ENCODE data around the gene GPR89B. TPM values are rescaled to one million over a fixed set of nuclear protein-coding genes. Genes with fewer than 3 reads are reported as not detected.
"Not testable (repeated sequence)": the region's sequence is repeated elsewhere in the genome, so short reads cannot be mapped to it uniquely, and the experiment has no call there.

GPR89B gene
- total RNA-seq, 4 donors from 2014 or later, result 7.5 to 23.2 (median 16.1) TPM

DNA sequence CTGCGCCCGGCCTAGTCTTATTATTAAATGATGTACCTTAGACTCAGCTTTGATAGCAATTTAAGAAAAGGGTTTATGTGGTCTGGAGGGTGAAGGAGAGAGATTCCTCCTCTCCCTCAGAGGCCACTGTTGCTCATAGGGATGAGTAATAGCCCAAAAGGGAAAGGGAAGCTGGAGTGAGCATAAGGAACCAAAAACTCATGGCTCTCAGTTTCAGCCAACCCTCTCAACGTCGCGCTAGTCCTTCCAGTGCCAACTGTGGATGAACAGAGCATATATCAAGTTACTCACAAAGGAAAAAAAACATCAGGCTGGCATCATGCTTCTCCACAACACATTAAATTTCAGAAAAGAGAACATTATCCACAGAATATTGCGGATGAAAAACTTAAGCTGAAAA is 8.3 kb upstream of the GPR89B start:
- Histone ChIP-seq H3K27me3 (no peaks in the 10 kb centered on the region), H3K36me3 (no peaks in the 10 kb centered on the region), H3K4me1 (no peaks in the 10 kb centered on the region), H3K9me3 (no peaks in the 10 kb centered on the region), H3K4me3 (no peak overlapping the region), H3K27ac (no peak overlapping the region)
- 86 to 95% methylated on average over 6 of the region's 6 CpGs for WGBS, 2 donors
- DNase-seq (ENCODE audit: low spot score in 2 of 2), result no peak
- TF ChIP-seq, protein P1, sequence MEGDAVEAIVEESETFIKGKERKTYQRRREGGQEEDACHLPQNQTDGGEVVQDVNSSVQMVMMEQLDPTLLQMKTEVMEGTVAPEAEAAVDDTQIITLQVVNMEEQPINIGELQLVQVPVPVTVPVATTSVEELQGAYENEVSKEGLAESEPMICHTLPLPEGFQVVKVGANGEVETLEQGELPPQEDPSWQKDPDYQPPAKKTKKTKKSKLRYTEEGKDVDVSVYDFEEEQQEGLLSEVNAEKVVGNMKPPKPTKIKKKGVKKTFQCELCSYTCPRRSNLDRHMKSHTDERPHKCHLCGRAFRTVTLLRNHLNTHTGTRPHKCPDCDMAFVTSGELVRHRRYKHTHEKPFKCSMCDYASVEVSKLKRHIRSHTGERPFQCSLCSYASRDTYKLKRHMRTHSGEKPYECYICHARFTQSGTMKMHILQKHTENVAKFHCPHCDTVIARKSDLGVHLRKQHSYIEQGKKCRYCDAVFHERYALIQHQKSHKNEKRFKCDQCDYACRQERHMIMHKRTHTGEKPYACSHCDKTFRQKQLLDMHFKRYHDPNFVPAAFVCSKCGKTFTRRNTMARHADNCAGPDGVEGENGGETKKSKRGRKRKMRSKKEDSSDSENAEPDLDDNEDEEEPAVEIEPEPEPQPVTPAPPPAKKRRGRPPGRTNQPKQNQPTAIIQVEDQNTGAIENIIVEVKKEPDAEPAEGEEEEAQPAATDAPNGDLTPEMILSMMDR (IDR thresholded peaks at IDR 0.05), result no peak
- no peak for TF ChIP-seq EP300 (IDR thresholded peaks at IDR 0.05)
- no peak for TF ChIP-seq POLR2A (IDR thresholded peaks at IDR 0.05)

DNA sequence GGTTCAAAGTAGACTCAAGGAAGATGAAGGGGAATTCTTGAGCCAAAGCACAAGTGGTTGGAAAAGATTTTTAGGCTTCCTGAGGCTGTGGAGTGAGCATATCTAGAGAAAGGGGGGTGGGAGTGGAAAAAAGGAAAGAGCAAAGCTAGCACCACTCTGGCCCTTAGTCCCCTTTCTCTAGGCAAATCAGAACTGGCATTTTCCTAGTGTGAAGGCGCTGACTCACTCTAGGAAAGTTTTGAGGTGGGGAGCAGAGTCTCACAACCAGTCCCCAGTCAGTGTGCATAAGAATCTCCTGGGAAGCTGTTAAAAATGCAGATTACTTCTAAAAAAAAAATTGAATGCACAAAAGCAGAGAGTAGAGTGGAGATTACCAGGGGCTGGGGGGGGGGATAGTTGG is 3.4 kb upstream of the GPR89B start:
- H3K4me1 ChIP-seq, result peaks cover 0 to 6% (median 3%) of the 10 kb centered on the region in 4 donors

DNA sequence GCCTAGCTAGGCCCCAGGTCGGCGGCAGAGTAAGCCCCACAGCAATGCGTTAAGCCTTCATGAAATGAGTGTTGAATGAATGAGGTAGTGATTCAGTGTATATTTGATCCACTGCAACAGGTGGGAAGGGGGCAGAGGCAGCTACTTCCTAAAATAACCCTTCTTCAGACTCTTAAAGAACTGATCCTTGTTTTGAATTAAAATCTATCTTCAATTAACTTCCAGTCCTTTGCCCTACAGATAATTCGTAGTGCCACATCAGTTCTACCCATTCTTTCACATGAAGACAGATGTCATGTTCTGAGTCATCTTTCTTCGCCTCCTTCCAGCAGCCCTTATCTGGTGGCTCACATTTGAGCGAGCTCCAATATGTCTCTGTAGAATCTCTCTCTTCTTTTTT is 1.0 kb upstream of the GPR89B start:
- not testable (repeated sequence) for H3K27ac ChIP-seq; H3K9me3 ChIP-seq; H3K27me3 ChIP-seq; H3K36me3 ChIP-seq; H3K4me1 ChIP-seq; H3K4me3 ChIP-seq; DNase-seq (ENCODE audit: low spot score in 2 of 2)
- 72 to 93% methylated on average over 3 of the region's 6 CpGs for WGBS, 2 donors

More for the DNA sequence above, 3.4 kb upstream of the GPR89B start:
- WGBS, 2 donors, result 61 to 86% methylated on average over 1 of the region's 1 CpG
- Histone ChIP-seq H3K27ac (no peak overlapping the region), H3K36me3 (no peaks in the 10 kb centered on the region), H3K27me3 (no peaks in the 10 kb centered on the region), H3K4me3 (no peak overlapping the region), H3K9me3 (no peaks in the 10 kb centered on the region)
- TF ChIP-seq POLR2A (IDR thresholded peaks at IDR 0.05) (no peak), EP300 (IDR thresholded peaks at IDR 0.05) (no peak)
- TF ChIP-seq, protein P1 (IDR thresholded peaks at IDR 0.05), result no peak
- DNase-seq (ENCODE audit: low spot score in 2 of 2), result no peak

DNA sequence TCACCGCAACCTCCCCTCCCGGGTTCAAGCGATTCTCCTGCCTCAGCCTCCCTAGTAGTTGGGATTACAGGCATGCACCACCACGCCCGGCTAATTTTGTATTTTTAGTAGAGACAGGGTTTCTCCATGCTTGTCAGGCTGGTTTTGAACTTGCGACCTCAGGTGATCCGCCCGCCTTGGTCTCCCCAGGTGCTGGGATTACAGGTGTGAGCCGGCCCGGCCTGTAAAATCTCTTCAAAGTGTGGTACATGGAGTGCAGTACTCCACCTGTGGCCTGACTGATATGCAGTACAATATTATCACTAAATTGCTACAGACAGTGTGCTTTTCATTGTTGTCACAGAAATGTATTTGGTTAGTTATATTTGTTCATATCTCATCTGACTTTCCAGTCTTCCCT is 531 bp upstream of the GPR89B start:
- DNase-seq (ENCODE audit: low spot score in 2 of 2), result not testable (repeated sequence)

DNA sequence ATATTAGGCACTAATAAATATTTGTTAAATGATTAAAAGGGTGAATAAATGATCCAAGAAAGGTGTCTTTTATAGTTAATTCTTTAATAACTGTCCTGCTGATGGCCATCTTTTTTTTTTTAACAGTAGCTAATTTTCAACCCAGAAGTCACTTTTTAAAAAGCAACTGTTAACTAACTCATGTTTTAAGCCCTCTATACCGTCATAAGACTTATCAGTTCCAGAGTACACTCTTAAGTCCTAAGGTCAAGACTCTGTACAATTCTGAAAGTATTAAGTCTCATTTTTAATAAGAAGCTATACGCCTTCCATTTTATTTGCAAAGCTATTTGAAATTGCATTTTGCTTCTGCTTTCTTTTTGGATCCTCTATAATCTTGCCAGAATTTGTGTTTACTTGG is 2.9 kb downstream of the GPR89B start:
- not testable (repeated sequence) for H3K27ac ChIP-seq, H3K36me3 ChIP-seq
- WGBS, 2 donors, result 93 to 97% methylated on average over 2 of the region's 2 CpGs

More for the DNA sequence above, 531 bp upstream of the GPR89B start:
- H3K4me1 ChIP-seq, H3K9me3 ChIP-seq, H3K27ac ChIP-seq, H3K27me3 ChIP-seq, H3K36me3 ChIP-seq, H3K4me3 ChIP-seq: not testable (repeated sequence)
- WGBS, 2 donors, result 90% methylated on average over 2 of the region's 10 CpGs; no CpG with 5 or more reads in 1 of the 2 donors

DNA sequence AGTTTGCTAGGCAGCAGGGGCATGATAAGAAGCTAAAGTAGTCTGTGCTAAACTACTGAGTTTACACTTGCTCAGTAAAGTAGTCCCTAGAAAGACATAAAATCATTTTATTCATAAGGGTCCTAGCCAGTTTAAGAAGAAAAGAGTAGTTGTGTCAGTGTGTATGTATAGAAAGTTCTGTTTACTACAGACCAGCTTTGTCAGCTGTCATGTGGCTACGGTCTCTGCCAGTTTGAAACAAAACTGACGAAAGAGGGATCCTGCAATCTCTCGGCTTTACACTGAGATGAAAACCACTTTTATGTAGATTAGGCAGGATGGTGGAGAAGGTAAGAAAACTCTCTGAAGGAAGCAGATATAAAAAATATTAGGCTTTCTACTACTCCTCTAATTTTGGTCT is 7.1 kb downstream of the GPR89B start:
- DNase-seq (ENCODE audit: low spot score in 2 of 2); H3K27me3 ChIP-seq; H3K27ac ChIP-seq; H3K4me1 ChIP-seq; H3K9me3 ChIP-seq; H3K4me3 ChIP-seq: not testable (repeated sequence)
- WGBS, 2 donors, result 53 to 61% methylated on average over 3 of the region's 3 CpGs
- H3K36me3 ChIP-seq, result peaks cover 0 to 13% (median 0%) of the 10 kb centered on the region in 3 donors

More for the DNA sequence above, 2.9 kb downstream of the GPR89B start:
- DNase-seq (ENCODE audit: low spot score in 2 of 2); H3K4me1 ChIP-seq; H3K4me3 ChIP-seq; H3K27me3 ChIP-seq; H3K9me3 ChIP-seq: not testable (repeated sequence)

DNA sequence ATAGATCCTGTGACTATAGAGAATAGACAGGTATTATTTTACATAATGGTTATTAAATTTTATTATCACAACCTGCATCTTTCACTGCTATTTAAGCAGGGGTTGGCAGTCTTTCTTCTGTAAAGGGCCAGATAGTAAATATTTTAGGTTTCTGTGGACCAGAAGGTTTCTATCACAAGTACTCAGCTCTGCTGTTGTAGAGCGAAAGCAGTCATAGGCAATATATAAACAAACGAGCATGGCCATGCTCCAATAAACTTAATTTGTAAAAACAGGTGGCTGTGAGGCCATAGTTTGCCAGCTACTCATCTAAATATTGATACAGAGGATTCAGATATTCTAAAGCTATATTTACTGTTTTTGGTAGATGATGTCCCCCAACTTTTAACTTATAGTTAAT is 12.2 kb downstream of the GPR89B start:
- DNase-seq (ENCODE audit: low spot score in 2 of 2); H3K9me3 ChIP-seq; H3K4me3 ChIP-seq; H3K4me1 ChIP-seq; H3K27me3 ChIP-seq; H3K27ac ChIP-seq: not testable (repeated sequence)
- WGBS, 2 donors, result 89 to 100% methylated on average over 2 of the region's 2 CpGs
- H3K36me3 ChIP-seq, result peaks cover 0 to 13% (median 0%) of the 10 kb centered on the region in 3 donors

DNA sequence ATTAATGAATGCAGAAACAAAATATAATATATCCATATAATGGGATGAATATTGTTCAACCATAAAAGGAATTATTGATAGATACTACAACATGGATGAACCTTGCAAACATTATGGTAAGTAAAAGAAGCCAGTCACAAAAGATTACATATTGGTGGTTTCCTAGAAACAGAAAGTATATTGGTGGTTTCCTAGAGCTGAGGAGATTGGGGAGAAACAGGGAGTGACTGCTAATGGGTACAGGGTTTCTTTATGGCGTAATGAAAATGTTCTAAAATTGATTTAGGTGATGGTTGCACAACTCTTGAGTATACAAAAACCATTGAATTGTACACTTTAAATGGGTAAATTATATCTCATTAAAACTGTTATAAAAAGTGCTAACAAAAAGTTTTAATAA is 14.3 kb downstream of the GPR89B start:
- H3K9me3 ChIP-seq; H3K27me3 ChIP-seq; H3K27ac ChIP-seq; H3K4me1 ChIP-seq; H3K36me3 ChIP-seq; H3K4me3 ChIP-seq; DNase-seq (ENCODE audit: low spot score in 2 of 2): not testable (repeated sequence)
- WGBS, 2 donors, result no CpG with 5 or more reads among the region's 1 CpG

DNA sequence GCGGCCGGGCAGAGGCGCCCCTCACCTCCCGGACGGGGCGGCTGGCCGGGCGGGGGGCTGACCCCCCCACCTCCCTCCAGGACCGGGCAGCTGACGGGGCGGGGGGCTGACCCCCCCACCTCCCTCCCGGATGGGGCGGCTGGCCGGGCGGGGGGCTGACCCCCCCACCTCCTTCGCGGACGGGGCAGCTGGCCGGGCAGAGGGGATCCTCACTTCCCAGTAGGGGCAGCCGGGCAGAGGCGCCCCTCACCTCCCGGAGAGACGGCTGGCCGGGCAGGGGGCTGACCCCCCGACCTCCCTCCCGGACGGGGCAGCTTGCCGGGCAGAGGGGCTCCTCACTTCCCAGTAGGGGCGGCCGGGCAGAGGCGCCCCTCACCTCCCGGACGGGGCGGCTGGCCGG is 21.3 kb downstream of the GPR89B start:
- H3K9me3 ChIP-seq; H3K27ac ChIP-seq; H3K4me1 ChIP-seq; H3K4me3 ChIP-seq; H3K36me3 ChIP-seq; DNase-seq (ENCODE audit: low spot score in 2 of 2); H3K27me3 ChIP-seq: not testable (repeated sequence)
- no CpG with 5 or more reads among the region's 35 CpGs for WGBS, 2 donors

DNA sequence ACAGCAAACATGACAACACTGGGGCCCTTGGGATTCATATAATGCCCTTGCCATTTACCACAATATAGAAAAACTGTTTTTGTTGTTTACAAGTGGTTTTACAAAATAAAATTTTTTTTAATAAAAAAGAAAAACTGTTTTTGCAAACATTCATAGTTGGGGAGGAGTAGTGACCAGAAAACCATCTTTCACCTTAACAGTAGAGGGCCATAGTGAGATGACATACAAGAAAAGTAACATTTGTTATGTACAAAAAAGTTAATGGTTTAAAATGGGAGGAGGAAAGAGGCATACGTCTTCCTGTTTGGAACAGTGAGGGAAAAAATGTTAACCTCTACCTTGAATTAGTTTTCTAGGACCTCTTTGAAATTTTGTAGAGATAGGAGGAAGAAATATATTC is 30.7 kb downstream of the GPR89B start:
- not testable (repeated sequence) for H3K27ac ChIP-seq; H3K27me3 ChIP-seq; H3K4me1 ChIP-seq; H3K9me3 ChIP-seq; H3K4me3 ChIP-seq; DNase-seq (ENCODE audit: low spot score in 2 of 2)
- 46 to 67% methylated on average over 1 of the region's 1 CpG for WGBS, 2 donors
- peaks cover 0 to 10% (median 0%) of the 10 kb centered on the region in 3 donors for H3K36me3 ChIP-seq

DNA sequence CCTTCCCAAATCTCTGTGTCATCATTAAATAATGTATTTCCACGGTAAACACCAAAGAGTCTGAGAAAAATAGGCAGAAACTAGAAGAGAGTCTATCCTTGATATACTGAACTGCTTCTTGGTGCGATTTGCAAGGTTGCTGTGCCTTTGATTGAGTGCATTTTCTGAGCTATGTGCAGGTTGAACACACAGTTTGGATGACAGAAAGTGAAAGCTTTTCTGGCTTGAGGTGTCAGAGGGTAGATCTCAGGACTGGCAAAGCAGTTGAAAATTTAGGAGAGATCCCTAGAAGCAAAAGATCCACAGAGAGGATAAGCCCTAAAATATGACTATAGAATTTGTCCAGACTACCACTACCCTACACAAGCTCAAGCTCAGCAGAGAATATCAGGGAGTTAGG is 31.5 kb downstream of the GPR89B start:
- H3K27me3 ChIP-seq, result not testable (repeated sequence)

DNA sequence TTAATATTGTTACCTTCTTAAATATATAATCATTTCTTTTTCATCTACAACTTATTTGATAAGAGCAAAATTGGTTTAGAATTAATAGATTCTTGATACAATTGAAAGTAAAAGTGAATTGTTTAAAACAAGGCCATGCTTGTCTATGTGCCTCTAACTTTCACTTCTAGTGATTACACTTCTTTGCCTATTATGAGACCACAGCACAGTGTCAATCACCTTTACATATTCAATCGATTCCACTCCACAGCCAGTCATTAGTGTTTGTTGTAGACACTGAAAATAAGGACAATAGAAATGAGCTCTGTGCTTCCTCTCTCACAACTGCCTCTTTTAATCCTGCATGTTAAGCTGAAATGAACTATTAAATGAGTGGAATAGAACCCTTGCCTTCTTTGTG is 36.4 kb downstream of the GPR89B start:
- no CpG with 5 or more reads among the region's 1 CpG for WGBS, 2 donors
- not testable (repeated sequence) for H3K27ac ChIP-seq; H3K4me1 ChIP-seq; H3K9me3 ChIP-seq; H3K27me3 ChIP-seq; DNase-seq (ENCODE audit: low spot score in 2 of 2); H3K4me3 ChIP-seq; H3K36me3 ChIP-seq

More for the DNA sequence above, 31.5 kb downstream of the GPR89B start:
- WGBS, 2 donors, result 95 to 96% methylated on average over 2 of the region's 2 CpGs
- peaks cover 0 to 10% (median 0%) of the 10 kb centered on the region in 3 donors for H3K36me3 ChIP-seq
- DNase-seq (ENCODE audit: low spot score in 2 of 2); H3K4me3 ChIP-seq; H3K9me3 ChIP-seq; H3K4me1 ChIP-seq; H3K27ac ChIP-seq: not testable (repeated sequence)

Data from tibial nerve (tissue), 4 donors.